ENCODE data around the gene FXN. TPM values are rescaled to one million over a fixed set of nuclear protein-coding genes. Genes with fewer than 3 reads are reported as not detected.

Gene FXN
- polyA plus RNA-seq, 1 experiment = 9.2 TPM

DNA sequence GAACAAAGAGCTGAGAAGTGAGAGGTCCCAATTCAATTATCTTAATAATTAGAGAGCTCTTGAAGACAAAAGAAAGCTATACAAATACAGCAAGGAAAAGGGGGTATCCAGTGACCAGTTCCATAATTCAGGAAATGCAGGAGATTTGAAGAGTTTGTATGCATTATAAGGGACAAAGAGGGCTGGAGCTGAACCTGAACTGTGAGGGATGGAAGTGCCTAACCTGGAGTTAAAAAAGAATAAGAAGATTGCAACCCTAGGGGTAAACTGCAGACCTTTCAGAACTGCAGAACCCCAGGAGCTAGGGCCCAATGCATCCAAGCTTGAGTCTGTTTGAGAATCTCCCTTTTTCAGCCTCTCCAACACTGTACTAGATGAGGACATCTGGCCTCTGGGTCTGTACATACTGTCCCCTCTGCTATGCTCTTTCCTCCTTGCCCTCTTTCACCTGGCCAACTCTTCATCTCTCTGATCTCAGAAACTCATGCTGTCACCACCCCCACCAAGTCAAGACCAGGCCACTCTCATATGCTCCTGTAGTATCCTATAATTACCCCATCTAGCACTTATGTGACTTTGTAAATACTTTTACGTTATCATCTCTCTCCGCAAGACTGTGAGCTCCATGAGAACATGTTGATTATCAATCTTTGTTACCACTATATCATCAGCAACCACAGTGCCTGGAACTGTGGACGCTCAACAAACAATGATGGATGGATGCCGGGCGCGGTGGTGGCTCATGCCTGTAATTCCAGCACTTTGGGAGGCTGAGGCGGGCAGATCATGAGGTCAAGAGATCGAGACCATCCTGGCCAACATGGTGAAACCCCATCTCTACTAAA, 15.0 kb upstream of the FXN start:
- TF ChIP-seq, protein P1, sequence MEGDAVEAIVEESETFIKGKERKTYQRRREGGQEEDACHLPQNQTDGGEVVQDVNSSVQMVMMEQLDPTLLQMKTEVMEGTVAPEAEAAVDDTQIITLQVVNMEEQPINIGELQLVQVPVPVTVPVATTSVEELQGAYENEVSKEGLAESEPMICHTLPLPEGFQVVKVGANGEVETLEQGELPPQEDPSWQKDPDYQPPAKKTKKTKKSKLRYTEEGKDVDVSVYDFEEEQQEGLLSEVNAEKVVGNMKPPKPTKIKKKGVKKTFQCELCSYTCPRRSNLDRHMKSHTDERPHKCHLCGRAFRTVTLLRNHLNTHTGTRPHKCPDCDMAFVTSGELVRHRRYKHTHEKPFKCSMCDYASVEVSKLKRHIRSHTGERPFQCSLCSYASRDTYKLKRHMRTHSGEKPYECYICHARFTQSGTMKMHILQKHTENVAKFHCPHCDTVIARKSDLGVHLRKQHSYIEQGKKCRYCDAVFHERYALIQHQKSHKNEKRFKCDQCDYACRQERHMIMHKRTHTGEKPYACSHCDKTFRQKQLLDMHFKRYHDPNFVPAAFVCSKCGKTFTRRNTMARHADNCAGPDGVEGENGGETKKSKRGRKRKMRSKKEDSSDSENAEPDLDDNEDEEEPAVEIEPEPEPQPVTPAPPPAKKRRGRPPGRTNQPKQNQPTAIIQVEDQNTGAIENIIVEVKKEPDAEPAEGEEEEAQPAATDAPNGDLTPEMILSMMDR (IDR thresholded peaks at IDR 0.05; ENCODE audit: insufficient read depth, low read depth, low read length) = no peak
- H3K27me3 ChIP-seq (ENCODE audit: control insufficient read depth, insufficient read depth, low read length) = peaks cover 2% of the 10 kb centered on the region; the same call in 1 of the 2 replicates
- ChIA-PET CTCF (interaction anchor here (0.6 to 1.2 kb wide), 4 partner anchors 12 to 173 kb away, joined by 3 to 5 read pairs (median 3); no protein-coding TSS in a partner anchor), POLR2A (no interaction called here)
- no peaks in the 10 kb centered on the region for H3K36me3 ChIP-seq (ENCODE audit: control insufficient read depth, insufficient read depth, low read length)
- no peak overlapping the region for H3K4me3 ChIP-seq (ENCODE audit: low read depth, low read length)
- no peak for DNase-seq (ENCODE audit: low read depth)

DNA sequence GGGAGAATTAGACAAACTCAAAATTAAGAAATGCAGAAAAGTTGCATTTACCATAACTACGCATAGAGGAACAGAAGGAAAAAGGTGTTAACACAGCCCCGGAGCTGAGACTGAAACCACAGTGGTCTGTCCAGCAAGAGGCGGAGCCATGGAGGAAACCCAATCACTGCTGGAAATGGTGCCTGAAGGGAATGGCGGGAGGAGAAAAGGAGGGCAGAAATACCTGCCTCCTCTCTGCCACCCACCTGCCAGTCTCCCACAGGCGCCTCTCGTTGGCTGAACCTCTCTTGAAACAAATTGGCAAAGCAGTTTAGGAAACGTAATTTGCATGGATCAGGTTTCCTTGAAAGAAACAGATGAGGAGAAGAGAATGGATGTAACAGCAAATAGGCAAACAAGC, 11.9 kb upstream of the FXN start:
- CTCF ChIA-PET = interaction anchor here (1.7 to 2.2 kb wide), 2 partner anchors 12 to 24 kb away, joined by 7 read pairs; partner anchors contain the start of gene FXN
- no peak for DNase-seq (ENCODE audit: low read depth)
- Histone ChIP-seq H3K36me3 (ENCODE audit: control insufficient read depth, insufficient read depth, low read length) (no peaks in the 10 kb centered on the region), H3K27me3 (ENCODE audit: control insufficient read depth, insufficient read depth, low read length) (0 out of 2 replicates have a peak, but pooled peaks cover 2% of the 10 kb centered on the region), H3K4me3 (ENCODE audit: low read depth, low read length) (no peak overlapping the region)
- POLR2A ChIA-PET = no interaction called here
- TF ChIP-seq, protein P1 (IDR thresholded peaks at IDR 0.05; ENCODE audit: insufficient read depth, low read depth, low read length) = no peak

DNA sequence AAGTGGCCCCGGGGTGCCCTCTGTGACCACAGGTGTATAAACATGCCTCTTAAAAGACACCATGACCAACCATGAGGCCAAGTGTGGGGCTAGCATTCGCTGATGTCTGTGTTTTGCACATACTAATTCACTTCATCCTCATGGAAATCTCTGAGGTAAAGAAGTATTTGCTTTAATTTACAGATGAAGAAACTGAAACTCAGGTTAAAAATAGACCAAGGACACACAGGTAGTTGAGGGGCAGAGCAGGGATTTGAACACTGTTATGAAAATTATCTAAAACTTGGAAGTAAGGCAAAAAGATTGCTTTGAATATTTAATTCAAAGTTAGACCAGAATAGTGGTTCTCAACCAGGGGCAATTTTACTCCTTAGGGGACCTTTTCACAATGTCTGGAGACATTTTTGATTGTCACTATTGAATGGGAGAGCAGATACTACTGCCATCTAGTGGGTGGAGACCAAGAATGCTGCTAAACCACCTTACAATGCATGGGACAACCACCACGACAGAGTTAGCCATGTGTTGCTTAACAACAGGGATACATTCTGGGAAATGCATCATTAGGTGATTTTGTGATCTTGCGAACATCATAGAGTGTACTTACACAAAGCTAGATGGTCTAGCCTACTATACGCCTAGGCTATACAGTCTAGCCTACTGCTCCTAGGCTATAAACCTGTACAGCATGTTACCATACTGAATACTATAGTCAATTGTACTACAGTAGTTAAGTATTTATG, 8.0 kb upstream of the FXN start:
- ChIA-PET POLR2A (no interaction called here), CTCF (interaction anchor here (0.6 to 3.5 kb wide), 5 partner anchors 8 to 1178 kb away, joined by 3 to 22 read pairs (median 3); partner anchors contain the start of gene FXN)
- TF ChIP-seq, protein P1 (IDR thresholded peaks at IDR 0.05; ENCODE audit: insufficient read depth, low read depth, low read length) = peak; percentile 80
- Histone ChIP-seq H3K4me3 (ENCODE audit: low read depth, low read length) (no peak overlapping the region), H3K36me3 (ENCODE audit: control insufficient read depth, insufficient read depth, low read length) (no peaks in the 10 kb centered on the region), H3K27me3 (ENCODE audit: control insufficient read depth, insufficient read depth, low read length) (peaks cover 2% of the 10 kb centered on the region; the same call in 1 of the 2 replicates)
- no peak for DNase-seq (ENCODE audit: low read depth)

DNA sequence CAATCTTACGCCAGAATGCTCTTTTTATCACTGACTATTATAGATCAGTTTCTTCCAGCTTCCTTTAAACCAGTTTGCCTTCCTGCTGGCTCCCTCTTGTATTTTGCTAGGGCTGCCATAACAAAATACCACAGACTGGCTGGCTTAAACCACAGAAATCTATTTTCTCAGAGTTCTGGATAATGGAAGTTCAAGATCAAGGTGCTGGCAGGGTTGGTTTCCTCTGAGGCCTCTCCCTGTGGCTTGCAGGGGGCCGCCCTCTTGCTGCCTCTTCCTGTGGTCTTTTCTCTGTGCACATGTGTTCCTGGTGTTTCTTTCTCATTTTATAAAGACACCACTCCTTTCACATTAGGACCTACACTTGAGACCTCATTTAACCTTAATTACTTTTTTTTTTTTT, 6.8 kb upstream of the FXN start:
- Histone ChIP-seq H3K4me3 (ENCODE audit: low read depth, low read length) (no peak overlapping the region), H3K36me3 (ENCODE audit: control insufficient read depth, insufficient read depth, low read length) (no peaks in the 10 kb centered on the region), H3K27me3 (ENCODE audit: control insufficient read depth, insufficient read depth, low read length) (no peaks in the 10 kb centered on the region; the same call in 1 of the 2 replicates)
- TF ChIP-seq, protein P1 (IDR thresholded peaks at IDR 0.05; ENCODE audit: insufficient read depth, low read depth, low read length) = no peak
- POLR2A ChIA-PET = no interaction called here
- CTCF ChIA-PET = interaction anchor here (0.9 to 1.8 kb wide), 2 partner anchors 16 to 21 kb away, joined by 4 to 5 read pairs; no protein-coding TSS in a partner anchor
- DNase-seq (ENCODE audit: low read depth) = no peak

DNA sequence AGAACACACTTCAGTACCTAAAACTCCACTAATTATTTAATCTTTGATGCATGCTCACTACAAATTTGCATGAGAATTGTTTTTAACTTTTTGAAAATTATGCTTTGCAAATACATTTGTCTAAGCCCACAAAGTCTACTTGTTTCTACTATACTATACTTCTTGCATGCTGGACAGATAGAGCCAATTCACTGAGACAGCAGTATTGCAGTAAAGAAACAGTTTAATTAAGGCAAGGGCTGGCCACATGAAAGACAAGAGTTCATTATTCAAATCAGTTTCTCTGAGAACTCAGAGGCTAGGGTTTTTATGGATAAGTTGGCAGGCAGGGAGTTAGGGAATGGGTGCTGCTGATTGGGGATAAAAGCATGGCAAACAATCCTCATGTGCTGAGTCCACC, 6.0 kb upstream of the FXN start:
- ChIA-PET CTCF (no interaction called here), POLR2A (no interaction called here)
- TF ChIP-seq, protein P1 (IDR thresholded peaks at IDR 0.05; ENCODE audit: insufficient read depth, low read depth, low read length) = no peak
- H3K27me3 ChIP-seq (ENCODE audit: control insufficient read depth, insufficient read depth, low read length) = no peaks in the 10 kb centered on the region; the same call in 1 of the 2 replicates
- no peak for DNase-seq (ENCODE audit: low read depth)
- no peak overlapping the region for H3K4me3 ChIP-seq (ENCODE audit: low read depth, low read length)
- no peaks in the 10 kb centered on the region for H3K36me3 ChIP-seq (ENCODE audit: control insufficient read depth, insufficient read depth, low read length)

Measured in BJ (cell line).